ENCODE data around the gene SIVA1. TPM values are rescaled to one million over a fixed set of nuclear protein-coding genes. Genes with fewer than 3 reads are reported as not detected.

Gene SIVA1
- total RNA-seq, 6 experiments from 2014 or later, result 38.1 to 252 (median 50.6) TPM

DNA sequence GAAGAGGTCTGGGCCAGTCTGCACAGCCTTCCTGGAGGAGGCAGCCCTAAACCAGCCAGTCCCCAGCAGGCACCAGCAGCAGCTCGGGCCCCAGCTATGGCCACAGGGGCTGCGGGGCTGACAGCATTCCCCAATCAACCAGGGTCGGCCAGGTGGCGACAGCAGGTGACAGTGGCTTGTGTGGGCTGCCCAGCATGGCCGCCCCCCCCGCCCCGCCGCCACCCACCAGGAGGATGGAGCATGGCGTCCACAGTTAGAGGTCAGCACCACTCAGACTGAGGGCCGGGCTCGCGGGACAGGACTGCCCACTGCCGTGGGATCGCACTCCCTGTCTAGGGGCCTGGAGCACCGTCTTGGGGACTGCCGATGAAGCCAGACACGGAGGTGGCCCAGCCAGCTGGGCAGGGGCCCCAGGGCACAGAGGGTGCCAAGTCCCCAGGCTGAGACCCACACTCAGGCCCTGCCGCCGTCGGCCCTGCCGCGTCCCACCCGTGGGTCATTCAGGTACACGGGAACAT is 27.6 kb downstream of the SIVA1 start:
- no peak for TF ChIP-seq POLR2A (IDR thresholded peaks at IDR 0.05)
- TF ChIP-seq, protein P1, sequence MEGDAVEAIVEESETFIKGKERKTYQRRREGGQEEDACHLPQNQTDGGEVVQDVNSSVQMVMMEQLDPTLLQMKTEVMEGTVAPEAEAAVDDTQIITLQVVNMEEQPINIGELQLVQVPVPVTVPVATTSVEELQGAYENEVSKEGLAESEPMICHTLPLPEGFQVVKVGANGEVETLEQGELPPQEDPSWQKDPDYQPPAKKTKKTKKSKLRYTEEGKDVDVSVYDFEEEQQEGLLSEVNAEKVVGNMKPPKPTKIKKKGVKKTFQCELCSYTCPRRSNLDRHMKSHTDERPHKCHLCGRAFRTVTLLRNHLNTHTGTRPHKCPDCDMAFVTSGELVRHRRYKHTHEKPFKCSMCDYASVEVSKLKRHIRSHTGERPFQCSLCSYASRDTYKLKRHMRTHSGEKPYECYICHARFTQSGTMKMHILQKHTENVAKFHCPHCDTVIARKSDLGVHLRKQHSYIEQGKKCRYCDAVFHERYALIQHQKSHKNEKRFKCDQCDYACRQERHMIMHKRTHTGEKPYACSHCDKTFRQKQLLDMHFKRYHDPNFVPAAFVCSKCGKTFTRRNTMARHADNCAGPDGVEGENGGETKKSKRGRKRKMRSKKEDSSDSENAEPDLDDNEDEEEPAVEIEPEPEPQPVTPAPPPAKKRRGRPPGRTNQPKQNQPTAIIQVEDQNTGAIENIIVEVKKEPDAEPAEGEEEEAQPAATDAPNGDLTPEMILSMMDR (IDR thresholded peaks at IDR 0.05), result no peak
- Histone ChIP-seq H3K4me3 (no peak overlapping the region), H3K27ac (no peak overlapping the region), H3K36me3 (peaks cover 0 to 3% (median 0%) of the 10 kb centered on the region in 4 donors), H3K27me3 (no peaks in the 10 kb centered on the region), H3K4me1 (no peaks in the 10 kb centered on the region), H3K9me3 (no peaks in the 10 kb centered on the region)
- ATAC-seq, result no peak
- intact Hi-C loops (cut with DNase I), result no loop called here
- WGBS (ENCODE audit: insufficient coverage, low coverage, low lambda C conversion rate, missing lambda C conversion rate), result no CpG with 5 or more reads among the region's 24 CpGs
- no peak for DNase-seq

DNA sequence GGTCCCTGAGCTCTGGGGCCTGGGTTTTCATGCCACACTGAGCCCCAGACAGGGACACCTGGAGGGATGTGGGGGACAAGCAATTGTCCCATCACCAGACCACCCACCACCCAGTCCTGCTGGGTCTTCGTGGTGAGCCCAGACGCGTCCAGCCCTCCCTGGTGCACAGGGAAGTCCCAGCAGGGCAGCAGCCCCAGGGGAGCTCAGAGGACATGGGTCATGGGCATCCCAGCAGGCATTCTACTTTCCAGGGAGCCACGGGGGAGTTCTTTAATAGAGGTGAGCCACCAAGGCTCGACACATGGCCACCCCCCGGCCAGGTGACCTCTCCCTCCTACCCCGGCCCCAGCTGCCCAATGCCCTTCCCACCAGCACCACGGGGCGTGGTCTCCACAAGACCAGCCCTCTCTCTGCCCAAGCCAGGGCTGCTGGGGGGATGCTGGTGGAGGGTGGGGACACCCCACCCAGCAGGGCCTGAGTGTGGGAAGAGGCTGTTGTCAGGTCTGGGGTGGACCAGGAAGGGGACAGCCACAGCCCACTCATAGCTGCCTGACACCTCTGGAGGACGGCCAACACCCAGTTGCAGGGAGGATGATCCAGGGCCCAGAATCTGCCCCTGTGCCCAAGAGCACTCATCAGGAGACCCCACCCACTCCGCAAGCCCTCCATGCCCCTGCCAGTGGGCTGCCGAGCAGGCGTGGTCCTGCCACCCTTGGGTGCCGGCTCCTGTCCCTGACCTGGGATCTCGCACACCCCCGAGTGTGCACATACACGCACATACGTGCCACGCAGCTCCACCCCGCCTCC is 28.5 kb downstream of the SIVA1 start:
- Histone ChIP-seq H3K27ac (no peak overlapping the region), H3K9me3 (no peaks in the 10 kb centered on the region), H3K4me3 (no peak overlapping the region), H3K4me1 (peaks cover 0 to 1% (median 0%) of the 10 kb centered on the region in 4 donors), H3K27me3 (no peaks in the 10 kb centered on the region), H3K36me3 (peaks cover 0 to 3% (median 0%) of the 10 kb centered on the region in 4 donors)
- no peak for TF ChIP-seq POLR2A (IDR thresholded peaks at IDR 0.05)
- TF ChIP-seq, protein P1 (IDR thresholded peaks at IDR 0.05), result no peak
- intact Hi-C loops (cut with DNase I), result no loop called here
- ATAC-seq, result no peak
- no peak for DNase-seq
- 90% methylated on average over 4 of the region's 20 CpGs for WGBS (ENCODE audit: insufficient coverage, low coverage, low lambda C conversion rate, missing lambda C conversion rate)

DNA sequence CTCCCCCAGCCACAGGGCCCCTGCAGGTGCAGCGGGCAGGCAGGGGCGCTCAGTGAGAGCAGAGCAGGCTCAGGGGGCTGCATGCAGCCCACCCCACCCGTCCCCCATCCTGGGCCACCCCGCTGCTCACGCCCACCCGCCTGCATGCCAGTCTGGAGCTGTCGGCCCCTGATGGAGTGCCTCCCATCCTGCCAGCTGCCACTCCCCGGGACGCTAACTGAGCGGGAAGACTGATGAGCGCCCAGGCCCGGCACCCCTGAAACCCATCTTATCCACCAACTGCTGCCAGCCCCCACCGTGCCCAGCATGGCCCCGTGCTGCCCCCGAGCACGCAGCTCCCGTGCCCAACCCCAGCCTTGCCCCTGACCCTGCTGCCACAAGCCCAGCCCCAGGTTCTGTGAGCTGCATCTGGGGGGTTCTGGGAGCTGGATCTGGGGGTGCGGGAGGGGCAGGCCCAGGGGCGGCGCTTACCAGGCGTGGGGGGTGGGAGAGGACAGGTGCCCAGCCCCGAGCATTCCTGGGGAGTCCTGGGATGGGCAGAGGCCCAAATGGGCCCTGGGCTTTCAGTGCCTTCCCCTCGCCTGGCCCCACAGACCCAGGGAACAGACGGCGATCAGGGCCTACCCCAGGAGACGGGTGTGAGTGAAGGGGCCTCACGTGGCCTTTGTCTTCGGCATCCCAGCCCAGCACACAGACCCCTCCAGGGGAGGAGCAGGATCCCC is 29.3 kb downstream of the SIVA1 start:
- peaks cover 0 to 3% (median 0%) of the 10 kb centered on the region in 4 donors for H3K36me3 ChIP-seq
- WGBS (ENCODE audit: insufficient coverage, low coverage, low lambda C conversion rate, missing lambda C conversion rate), result no CpG with 5 or more reads among the region's 28 CpGs
- H3K27ac ChIP-seq, result no peak overlapping the region
- H3K9me3 ChIP-seq, result no peaks in the 10 kb centered on the region
- ATAC-seq, result no peak
- H3K4me3 ChIP-seq, result no peak overlapping the region
- no peak for TF ChIP-seq POLR2A (IDR thresholded peaks at IDR 0.05)
- TF ChIP-seq, protein P1 (IDR thresholded peaks at IDR 0.05), result no peak
- peaks cover 0 to 9% (median 3%) of the 10 kb centered on the region in 4 donors for H3K4me1 ChIP-seq
- no peaks in the 10 kb centered on the region for H3K27me3 ChIP-seq
- DNase-seq, result no peak
- intact Hi-C loops (cut with DNase I), result no loop called here

DNA sequence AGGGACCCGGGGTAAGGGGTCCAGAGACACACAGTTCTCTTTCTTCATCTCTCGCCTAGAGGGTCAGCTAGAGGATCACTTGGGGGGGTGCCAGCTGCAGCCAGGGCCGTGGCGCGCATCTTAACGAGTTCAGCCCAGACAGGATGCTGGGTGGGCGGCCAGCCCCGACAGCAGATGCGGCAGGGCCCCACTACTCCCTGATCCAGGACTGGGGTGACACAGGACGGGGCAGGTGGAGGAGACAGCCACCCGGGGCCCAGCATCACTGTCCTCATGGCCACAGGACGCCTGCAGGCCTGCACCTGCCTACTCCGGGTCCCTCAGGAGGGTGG is 29.8 kb downstream of the SIVA1 start:
- DNase-seq (no peak), ATAC-seq (no peak)
- TF ChIP-seq, protein P1 (IDR thresholded peaks at IDR 0.05), result no peak
- no peak for TF ChIP-seq POLR2A (IDR thresholded peaks at IDR 0.05)
- H3K27ac ChIP-seq, result no peak overlapping the region
- H3K4me1 ChIP-seq, result peaks cover 0 to 13% (median 5%) of the 10 kb centered on the region in 4 donors
- intact Hi-C loops (cut with DNase I), result no loop called here
- peaks cover 0 to 3% (median 0%) of the 10 kb centered on the region in 4 donors for H3K36me3 ChIP-seq
- H3K4me3 ChIP-seq, result no peak overlapping the region
- no CpG with 5 or more reads among the region's 13 CpGs for WGBS (ENCODE audit: insufficient coverage, low coverage, low lambda C conversion rate, missing lambda C conversion rate)
- no peaks in the 10 kb centered on the region for H3K9me3 ChIP-seq
- no peaks in the 10 kb centered on the region for H3K27me3 ChIP-seq

All from right lobe of liver (tissue), 6 donors.